ENCODE measurements around the gene MOSMO.

DNA sequence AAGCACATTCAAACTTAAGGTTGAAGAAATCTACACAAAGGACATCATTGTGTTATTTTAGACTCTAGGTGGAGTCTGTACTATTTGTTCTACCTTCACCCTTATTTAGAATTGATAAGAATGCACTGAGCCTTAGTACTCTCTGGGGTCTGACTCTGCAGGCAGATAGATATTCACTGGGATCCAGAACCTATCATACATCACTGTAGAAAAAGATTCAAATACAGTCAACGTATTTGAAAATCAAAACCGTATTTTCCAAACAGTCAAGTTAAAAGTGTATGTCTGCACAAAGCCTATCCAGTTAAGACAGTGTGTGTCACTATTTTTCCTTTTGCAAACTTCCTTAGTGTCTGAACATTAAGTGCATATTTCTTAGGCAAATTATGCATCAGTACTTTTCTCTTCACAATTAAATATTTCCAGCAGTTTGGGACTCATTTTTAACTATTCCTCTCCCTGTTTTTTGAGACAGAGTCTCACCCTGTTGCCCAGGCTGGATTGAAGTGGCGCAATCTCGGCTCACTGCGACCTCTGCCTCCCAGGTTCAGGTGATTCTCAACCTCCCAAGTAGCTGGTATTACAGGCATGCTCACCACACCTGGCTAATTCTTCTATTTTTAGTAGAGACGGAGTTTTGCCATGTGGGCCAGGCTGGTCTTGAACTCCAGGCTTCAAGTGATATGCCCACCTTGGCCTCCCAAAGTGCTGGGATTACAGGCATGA is 22.3 kb downstream of the MOSMO start:
- TF ChIP-seq, protein P1, sequence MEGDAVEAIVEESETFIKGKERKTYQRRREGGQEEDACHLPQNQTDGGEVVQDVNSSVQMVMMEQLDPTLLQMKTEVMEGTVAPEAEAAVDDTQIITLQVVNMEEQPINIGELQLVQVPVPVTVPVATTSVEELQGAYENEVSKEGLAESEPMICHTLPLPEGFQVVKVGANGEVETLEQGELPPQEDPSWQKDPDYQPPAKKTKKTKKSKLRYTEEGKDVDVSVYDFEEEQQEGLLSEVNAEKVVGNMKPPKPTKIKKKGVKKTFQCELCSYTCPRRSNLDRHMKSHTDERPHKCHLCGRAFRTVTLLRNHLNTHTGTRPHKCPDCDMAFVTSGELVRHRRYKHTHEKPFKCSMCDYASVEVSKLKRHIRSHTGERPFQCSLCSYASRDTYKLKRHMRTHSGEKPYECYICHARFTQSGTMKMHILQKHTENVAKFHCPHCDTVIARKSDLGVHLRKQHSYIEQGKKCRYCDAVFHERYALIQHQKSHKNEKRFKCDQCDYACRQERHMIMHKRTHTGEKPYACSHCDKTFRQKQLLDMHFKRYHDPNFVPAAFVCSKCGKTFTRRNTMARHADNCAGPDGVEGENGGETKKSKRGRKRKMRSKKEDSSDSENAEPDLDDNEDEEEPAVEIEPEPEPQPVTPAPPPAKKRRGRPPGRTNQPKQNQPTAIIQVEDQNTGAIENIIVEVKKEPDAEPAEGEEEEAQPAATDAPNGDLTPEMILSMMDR (IDR thresholded peaks at IDR 0.05): no peak
- TF ChIP-seq POLR2A (IDR thresholded peaks at IDR 0.05): no peak
- no peak for TF ChIP-seq POLR2AphosphoS5 (IDR thresholded peaks at IDR 0.05)
